Kidney epithelial cell (primary cell): ENCODE results near the gene KIAA1210. TPM values are rescaled to one million over a fixed set of nuclear protein-coding genes. Genes with fewer than 3 reads are reported as not detected.

Experiments
- DNase-seq: peaks from one replicate; pipeline ENCODE4 v3.0.0-alpha.2; 2010; ENCODE audit warnings: low read depth
- H3K27me3 ChIP-seq: 2 replicates; pipeline ENCODE4 v1.6.0; 2011; ENCODE audit warnings: low read length; ENCODE audit not compliant: control insufficient read depth, insufficient read depth
- H3K36me3 ChIP-seq: 2 replicates; pipeline ENCODE4 v1.5.1; 2011; ENCODE audit warnings: low read length; ENCODE audit not compliant: control insufficient read depth, insufficient read depth
- H3K4me3 ChIP-seq: 2 replicates; pipeline ENCODE4 v1.5.1; 2011; ENCODE audit warnings: low read depth, mild to moderate bottlenecking, control low read depth, low read length
- total RNA-seq: library from RNA; depleted of rRNA; stranded (reverse); fragments of >200 nt; gene quantifications from 2 replicates; pipeline ENCODE4 v1.2.3, GENCODE V29; 2015
- TF ChIP-seq, protein P1 (sequence below): IDR thresholded peaks from 2 replicates; pipeline ENCODE4 v1.5.1; 2011; ENCODE audit warnings: mild to moderate bottlenecking, moderate library complexity, low read length, control low read depth, inconsistent platforms; ENCODE audit not compliant: insufficient read depth, poor library complexity, severe bottlenecking

Gene KIAA1210
- not detected in 2 replicates for total RNA-seq

DNA sequence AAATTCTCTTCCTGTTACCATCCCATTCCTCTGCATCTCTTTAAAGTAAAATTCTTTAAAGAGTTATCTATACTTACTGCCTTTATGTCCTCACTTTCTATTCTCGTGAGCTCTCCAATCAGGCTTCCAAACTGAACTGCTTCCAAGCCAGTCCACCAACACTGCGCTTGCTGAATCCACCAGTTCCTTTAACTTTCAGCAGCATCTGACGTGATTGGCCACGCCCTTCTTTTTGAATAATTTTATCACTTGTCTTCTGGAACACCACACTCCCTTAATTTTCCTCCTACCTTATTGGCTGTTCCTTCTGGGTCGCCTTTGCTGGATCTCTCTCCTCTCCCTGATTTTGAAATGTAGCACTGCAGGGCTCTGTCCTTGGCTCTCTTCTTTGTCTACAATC lies at the start of gene KIAA1210:
TSS of gene KIAA1210 (minus strand) at position 163 of the 400 bp plus-strand sequence. CDS start 4,170 bp downstream, outside the sequence.
- Histone ChIP-seq H3K27me3 (no peaks in the 10 kb centered on the region), H3K4me3 (no peak within 1 kb of the TSS), H3K36me3 (no peaks in the 10 kb centered on the region)
- TF ChIP-seq, protein P1, sequence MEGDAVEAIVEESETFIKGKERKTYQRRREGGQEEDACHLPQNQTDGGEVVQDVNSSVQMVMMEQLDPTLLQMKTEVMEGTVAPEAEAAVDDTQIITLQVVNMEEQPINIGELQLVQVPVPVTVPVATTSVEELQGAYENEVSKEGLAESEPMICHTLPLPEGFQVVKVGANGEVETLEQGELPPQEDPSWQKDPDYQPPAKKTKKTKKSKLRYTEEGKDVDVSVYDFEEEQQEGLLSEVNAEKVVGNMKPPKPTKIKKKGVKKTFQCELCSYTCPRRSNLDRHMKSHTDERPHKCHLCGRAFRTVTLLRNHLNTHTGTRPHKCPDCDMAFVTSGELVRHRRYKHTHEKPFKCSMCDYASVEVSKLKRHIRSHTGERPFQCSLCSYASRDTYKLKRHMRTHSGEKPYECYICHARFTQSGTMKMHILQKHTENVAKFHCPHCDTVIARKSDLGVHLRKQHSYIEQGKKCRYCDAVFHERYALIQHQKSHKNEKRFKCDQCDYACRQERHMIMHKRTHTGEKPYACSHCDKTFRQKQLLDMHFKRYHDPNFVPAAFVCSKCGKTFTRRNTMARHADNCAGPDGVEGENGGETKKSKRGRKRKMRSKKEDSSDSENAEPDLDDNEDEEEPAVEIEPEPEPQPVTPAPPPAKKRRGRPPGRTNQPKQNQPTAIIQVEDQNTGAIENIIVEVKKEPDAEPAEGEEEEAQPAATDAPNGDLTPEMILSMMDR: no peak
- no peak for DNase-seq

DNA sequence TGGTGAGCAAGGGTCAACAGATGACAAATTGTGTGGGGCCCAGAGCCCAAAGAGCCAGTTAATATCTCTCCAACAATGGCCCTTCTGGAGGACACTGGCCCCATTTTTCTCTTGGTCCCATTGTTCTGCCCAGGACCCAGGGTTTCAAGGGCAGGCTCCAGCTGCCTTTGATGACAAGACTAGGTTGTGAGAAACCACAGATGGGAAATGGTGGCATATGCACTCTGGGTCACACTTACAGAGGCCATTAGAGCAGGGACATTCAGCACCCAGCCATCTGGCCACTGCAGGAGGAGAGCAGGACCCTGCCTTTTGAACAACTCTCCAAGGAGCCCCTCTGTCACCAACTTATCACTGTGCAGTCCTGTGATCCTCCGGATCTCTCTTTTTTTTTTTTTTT lies 49.7 kb upstream of the KIAA1210 start:
- Histone ChIP-seq H3K27me3 (no peaks in the 10 kb centered on the region), H3K36me3 (no peaks in the 10 kb centered on the region), H3K4me3 (no peak overlapping the region)
- TF ChIP-seq, protein P1: no peak
- DNase-seq: no peak

DNA sequence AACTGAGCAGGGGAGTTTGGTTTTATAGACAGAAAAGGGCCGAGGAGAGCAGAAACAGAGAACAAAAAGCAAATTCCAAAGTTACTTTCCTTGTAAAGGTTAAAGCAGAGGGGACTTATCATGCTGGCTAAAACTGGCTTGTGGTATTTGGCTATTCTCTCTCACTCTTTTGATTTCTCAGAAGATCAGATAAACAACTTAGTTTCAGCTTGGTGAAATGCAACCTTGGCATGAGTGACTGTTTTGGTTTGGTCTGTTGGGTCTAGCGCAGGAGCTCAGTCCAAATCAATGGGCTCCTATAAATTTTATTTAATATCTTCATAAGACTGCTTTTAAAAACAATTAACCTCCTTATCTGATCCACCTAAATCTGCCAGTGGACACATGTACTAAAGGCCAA lies 47.3 kb upstream of the KIAA1210 start:
- TF ChIP-seq, protein P1: no peak
- DNase-seq: no peak
- H3K36me3 ChIP-seq: no peaks in the 10 kb centered on the region
- H3K4me3 ChIP-seq: no peak overlapping the region
- no peaks in the 10 kb centered on the region for H3K27me3 ChIP-seq

DNA sequence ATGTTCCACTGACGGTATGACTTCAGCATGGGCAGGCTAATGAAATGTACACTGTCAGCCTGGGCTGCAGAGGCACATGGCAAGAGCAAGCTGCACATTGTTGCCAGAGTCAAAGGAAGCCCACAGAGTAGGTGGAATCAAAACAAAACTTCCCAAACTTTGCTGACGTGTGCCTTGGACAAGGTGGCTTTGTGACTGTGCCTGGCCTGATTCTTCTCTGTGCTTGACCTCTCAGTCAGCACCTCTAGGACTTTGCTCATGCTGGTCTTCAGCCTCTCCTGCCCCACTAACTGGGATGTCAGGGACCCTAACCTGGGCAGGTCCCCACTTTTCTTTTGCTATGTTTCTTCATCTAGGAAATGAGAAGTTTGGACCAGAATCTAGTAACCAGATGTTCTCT lies 40.5 kb upstream of the KIAA1210 start:
- Histone ChIP-seq H3K36me3 (no peaks in the 10 kb centered on the region), H3K4me3 (no peak overlapping the region), H3K27me3 (peaks cover 2% of the 10 kb centered on the region)
- no peak for DNase-seq
- TF ChIP-seq, protein P1: no peak

DNA sequence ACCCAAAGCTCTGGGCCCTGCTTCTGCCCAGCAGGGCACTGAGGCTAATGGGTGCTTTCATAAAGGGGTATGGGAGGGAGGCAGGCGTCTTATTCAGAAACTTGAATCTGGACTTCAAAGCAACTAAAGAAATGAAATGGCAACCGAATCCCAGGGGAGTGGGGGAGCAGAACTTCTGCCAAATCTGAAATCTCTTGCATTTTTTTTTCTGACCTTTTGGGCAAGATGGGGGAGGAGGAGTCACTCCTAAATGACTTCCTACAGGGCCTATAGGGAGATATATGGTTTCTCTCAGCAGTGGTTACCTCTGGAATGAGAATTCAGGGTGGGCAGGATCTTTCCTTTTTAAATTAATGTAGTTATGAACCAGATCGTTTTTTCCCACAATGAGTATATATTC lies 30.6 kb upstream of the KIAA1210 start:
- DNase-seq: no peak
- Histone ChIP-seq H3K36me3 (no peaks in the 10 kb centered on the region), H3K4me3 (no peak overlapping the region), H3K27me3 (no peaks in the 10 kb centered on the region)
- TF ChIP-seq, protein P1: no peak

DNA sequence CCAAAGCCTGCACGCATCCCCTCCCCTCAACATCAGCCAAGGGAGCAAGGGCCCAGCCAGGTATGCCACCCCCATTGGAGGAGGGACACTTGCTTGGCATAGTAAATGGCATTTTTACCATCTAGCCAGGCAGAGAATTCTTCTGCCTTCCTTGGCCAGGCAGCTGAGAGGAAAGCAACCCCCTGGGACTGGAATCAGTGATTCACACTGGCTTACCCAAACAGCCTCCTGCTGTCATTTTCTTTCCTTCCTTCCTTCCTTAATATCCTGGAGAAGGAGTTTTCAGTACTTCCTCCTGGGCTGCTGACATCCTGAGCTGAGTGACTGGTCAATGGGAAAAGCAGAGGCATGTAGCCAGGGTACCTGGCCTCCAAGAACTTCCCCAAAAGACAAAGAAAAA lies 28.6 kb upstream of the KIAA1210 start:
- Histone ChIP-seq H3K36me3 (no peaks in the 10 kb centered on the region), H3K4me3 (no peak overlapping the region), H3K27me3 (no peaks in the 10 kb centered on the region)
- DNase-seq: no peak
- TF ChIP-seq, protein P1: no peak
